SK-N-SH (cell line): Measurements from ENCODE around the gene TFCP2L1. TPM values are rescaled to one million over a fixed set of nuclear protein-coding genes. Genes with fewer than 3 reads are reported as not detected.

Source experiments
- CTCF ChIA-PET: fragments of 300-600, 350-600 bp; formaldehyde crosslinking; extraction: SDS; loops from one replicate; lab custom pipeline; 2021; lab: Yijun Ruan, JAX
- POLR2A ChIA-PET: fragments of 350-600 bp; sonication (Branson Sonifier 250); formaldehyde crosslinking; extraction: SDS; loops from one replicate; lab custom pipeline; 2020; ENCODE audit warnings: antibody characterized with exemption, inconsistent platforms; lab: Yijun Ruan, JAX
- DNase-seq: peaks from one replicate; pipeline ENCODE4 v3.0.0; 2012
- H2AFZ ChIP-seq: fragments of 200-600 bp; sonication (generic); 2 replicates; pipeline ENCODE4 v1.8.1; 2016; ENCODE audit warnings: antibody characterized with exemption, mild to moderate bottlenecking, low read depth
- H3F3A ChIP-seq: fragments of 200-600 bp; sonication (generic); replicated peaks from 2 replicates; pipeline ENCODE3; 2016; ENCODE audit warnings: antibody characterized with exemption, mild to moderate bottlenecking; ENCODE audit not compliant: insufficient read depth
- H3K27ac ChIP-seq, 2 experiments: fragments of 200-500 bp in 1 of 2; fragments of 200-600 bp in 1 of 2; sonication (Bioruptor generic) in 1 of 2; sonication (generic), shearing (Covaris generic) in 1 of 2; 2 replicates each; pipeline versions ENCODE4 v1.5.1 to v1.6.1; 2014 to 2016; ENCODE audit warnings: low read depth in 2 of 2, inconsistent platforms in 1 of 2, low read length in 1 of 2, mild to moderate bottlenecking in 1 of 2, mixed read lengths in 1 of 2
- H3K27me3 ChIP-seq: fragments of 200-600 bp; sonication (generic), shearing (Covaris generic); 2 replicates; pipeline ENCODE4 v1.6.1; 2016; ENCODE audit warnings: mixed run types; ENCODE audit not compliant: insufficient read depth
- H3K36me3 ChIP-seq, 2 experiments: fragments of 200-500 bp in 1 of 2; fragments of 200-600 bp in 1 of 2; sonication (Bioruptor generic) in 1 of 2; sonication (generic) in 1 of 2; replicated peaks in 1 of 2; 2 replicates each; pipeline versions ENCODE3 to v1.5.1; 2014 to 2016; ENCODE audit warnings: low read length in 1 of 2, mild to moderate bottlenecking in 1 of 2; ENCODE audit not compliant: insufficient read depth in 2 of 2, control insufficient read depth in 1 of 2
- H3K4me1 ChIP-seq, 2 experiments: fragments of 200-500 bp in 1 of 2; fragments of 200-600 bp in 1 of 2; sonication (Bioruptor generic) in 1 of 2; sonication (generic), shearing (Covaris generic) in 1 of 2; 2 replicates each; pipeline versions ENCODE4 v1.5.1 to v1.6.1; 2014 to 2016; ENCODE audit warnings: low read depth in 1 of 2, low read length in 1 of 2, mixed run types in 1 of 2; ENCODE audit not compliant: insufficient read depth in 2 of 2, control insufficient read depth in 1 of 2
- H3K4me2 ChIP-seq: fragments of 200-600 bp; sonication (generic), shearing (Covaris generic); 2 replicates; pipeline ENCODE4 v1.6.1; 2017; ENCODE audit warnings: mixed run types
- H3K4me3 ChIP-seq, 2 experiments: fragments of 200-500 bp in 1 of 2; fragments of 200-600 bp in 1 of 2; sonication (Bioruptor generic) in 1 of 2; sonication (generic), shearing (Covaris generic) in 1 of 2; 2 replicates each; pipeline versions ENCODE4 v1.5.1 to v1.8.1; 2014 to 2016; ENCODE audit warnings: low read depth in 2 of 2, inconsistent platforms in 1 of 2, low read length in 1 of 2, mild to moderate bottlenecking in 1 of 2, mixed read lengths in 1 of 2, moderate library complexity in 1 of 2
- H3K79me2 ChIP-seq: fragments of 200-600 bp; sonication (generic); 2 replicates; pipeline ENCODE4 v1.8.1; 2017; ENCODE audit warnings: mild to moderate bottlenecking; ENCODE audit not compliant: insufficient read depth
- H3K9ac ChIP-seq: fragments of 200-600 bp; sonication (generic); 2 replicates; pipeline ENCODE4 v1.6.1; 2017; ENCODE audit warnings: mixed run types
- H3K9me2 ChIP-seq: fragments of 200-600 bp; sonication (generic); 2 replicates; pipeline ENCODE4 v1.6.1; 2017; ENCODE audit warnings: mixed run types
- H3K9me3 ChIP-seq: fragments of 200-600 bp; sonication (generic); 2 replicates; pipeline ENCODE4 v1.6.1; 2017; ENCODE audit warnings: mixed run types, mild to moderate bottlenecking, moderate library complexity
- H4K20me1 ChIP-seq: fragments of 200-600 bp; sonication (generic); 2 replicates; pipeline ENCODE4 v1.6.1; 2017; ENCODE audit warnings: mild to moderate bottlenecking, mixed run types; ENCODE audit not compliant: insufficient read depth
- CHD2 ChIP-seq: fragments of 150-350 bp; IDR thresholded peaks from 2 replicates; pipeline ENCODE4 v1.6.1; 2018; ENCODE audit warnings: low read length; ENCODE audit not compliant: partially characterized antibody
- ELF1 ChIP-seq: IDR thresholded peaks from 2 replicates; pipeline ENCODE4 v1.4.0; 2012
- EP300 ChIP-seq, 2 experiments: IDR thresholded peaks; 2 replicates each; pipeline versions ENCODE4 v1.4.0 to v1.6.1; 2012; ENCODE audit warnings: borderline replicate concordance in 1 of 2, low read depth in 1 of 2, low read length in 1 of 2
- FOSL2 ChIP-seq: IDR thresholded peaks from 2 replicates; pipeline ENCODE4 v1.4.0; 2012; ENCODE audit warnings: low read depth, mild to moderate bottlenecking, moderate library complexity, borderline replicate concordance
- FOXJ3 ChIP-seq: sonication (generic); formaldehyde crosslinking; IDR thresholded peaks from 2 replicates; pipeline ENCODE4 v1.5.1; 2020; ENCODE audit warnings: mild to moderate bottlenecking, missing genetic modification reagents
- GABPA ChIP-seq: IDR thresholded peaks from 2 replicates; pipeline ENCODE4 v1.4.0; 2012; ENCODE audit warnings: low read depth, mild to moderate bottlenecking
- GATA2 ChIP-seq: sonication (generic); formaldehyde crosslinking; IDR thresholded peaks from 2 replicates; pipeline ENCODE4 v1.5.0; 2020; ENCODE audit warnings: mild to moderate bottlenecking, missing genetic modification reagents
- JUND ChIP-seq: IDR thresholded peaks from 2 replicates; pipeline ENCODE4 v1.4.0; 2012
- MEF2A ChIP-seq: IDR thresholded peaks from 2 replicates; pipeline ENCODE4 v1.4.0; 2012; ENCODE audit warnings: low read depth, borderline replicate concordance
- NFIC ChIP-seq: IDR thresholded peaks from 2 replicates; pipeline ENCODE4 v1.4.0; 2012; ENCODE audit warnings: borderline replicate concordance
- NRF1 ChIP-seq: IDR thresholded peaks from 2 replicates; pipeline ENCODE4 v1.6.1; 2012; ENCODE audit warnings: low read depth, mild to moderate bottlenecking, low read length
- RCOR1 ChIP-seq: fragments of 150-350 bp; IDR thresholded peaks from 2 replicates; pipeline ENCODE4 v1.6.1; 2017; ENCODE audit warnings: antibody characterized with exemption, low read length
- RFX5 ChIP-seq: IDR thresholded peaks from 2 replicates; pipeline ENCODE4 v1.6.1; 2012; ENCODE audit warnings: mild to moderate bottlenecking, improper control_type of control experiment, low read length
- RXRA ChIP-seq: IDR thresholded peaks from 2 replicates; pipeline ENCODE4 v1.4.0; 2012; ENCODE audit warnings: low read depth, mild to moderate bottlenecking, borderline replicate concordance
- SIN3A ChIP-seq: IDR thresholded peaks from 2 replicates; pipeline ENCODE4 v1.6.1; 2012; ENCODE audit warnings: low read depth, mild to moderate bottlenecking, low read length, moderate library complexity, borderline replicate concordance
- TEAD4 ChIP-seq: IDR thresholded peaks from 2 replicates; pipeline ENCODE4 v1.4.0; 2012; ENCODE audit warnings: mild to moderate bottlenecking, borderline replicate concordance; ENCODE audit not compliant: insufficient read depth
- WGBS: methylation state at CpG from one replicate; pipeline ENCODE4 v1.1.6; 2017; ENCODE audit warnings: low lambda C conversion rate; 5-methylcytosine and 5-hydroxymethylcytosine counted together
- polyA plus RNA-seq, 3 experiments: library from polyadenylated mRNA; depleted of rRNA; stranded (reverse); fragments of >200 nt; gene quantifications; 2 replicates each; pipeline ENCODE4 v1.2.3, GENCODE V29; 2012
- TF ChIP-seq, protein P1 (sequence below): IDR thresholded peaks from 2 replicates; pipeline ENCODE4; 2012
- TF ChIP-seq, protein P2 (sequence below): IDR thresholded peaks from 2 replicates; pipeline ENCODE4 v1.6.1; 2012; ENCODE audit warnings: mild to moderate bottlenecking, low read depth, low read length, moderate library complexity
- TF ChIP-seq, protein P3 (sequence below): fragments of 150-350 bp; IDR thresholded peaks from 2 replicates; pipeline ENCODE4 v1.6.1; 2016; ENCODE audit warnings: mild to moderate bottlenecking, low read depth, low read length
- TF ChIP-seq, protein P4 (sequence below): IDR thresholded peaks from 2 replicates; pipeline ENCODE4 v1.4.0; 2012; ENCODE audit warnings: low read depth, borderline replicate concordance
- TF ChIP-seq, protein P5 (sequence below): fragments of 150-350 bp; IDR thresholded peaks from 2 replicates; pipeline ENCODE4 v1.6.1; 2017; ENCODE audit warnings: antibody characterized with exemption, low read length, low read depth, borderline replicate concordance

Gene TFCP2L1
- polyA plus RNA-seq, 1 of the 3 experiments (the other 2 are of a cell fraction), result not detected

DNA sequence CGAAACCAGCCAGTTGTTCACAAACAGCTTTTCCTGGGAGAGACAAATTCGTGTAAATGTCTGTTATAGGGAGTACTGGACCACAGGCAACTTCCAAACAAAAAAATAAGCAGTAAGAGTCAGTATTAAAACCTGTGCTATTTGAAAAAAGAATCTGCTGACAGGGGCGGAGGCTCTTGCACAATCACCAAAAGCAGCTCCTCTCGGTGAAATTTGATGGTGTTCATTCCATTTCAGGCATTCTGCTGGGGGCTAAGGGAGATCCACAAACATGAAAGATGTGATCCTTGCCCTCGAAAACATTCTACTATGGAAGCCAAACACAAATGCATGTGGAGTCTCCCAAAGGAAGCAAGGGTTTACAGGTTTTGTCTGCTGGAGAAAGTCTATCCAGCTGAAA is 45.0 kb downstream of the TFCP2L1 start (continued):
- TF ChIP-seq, protein P1, sequence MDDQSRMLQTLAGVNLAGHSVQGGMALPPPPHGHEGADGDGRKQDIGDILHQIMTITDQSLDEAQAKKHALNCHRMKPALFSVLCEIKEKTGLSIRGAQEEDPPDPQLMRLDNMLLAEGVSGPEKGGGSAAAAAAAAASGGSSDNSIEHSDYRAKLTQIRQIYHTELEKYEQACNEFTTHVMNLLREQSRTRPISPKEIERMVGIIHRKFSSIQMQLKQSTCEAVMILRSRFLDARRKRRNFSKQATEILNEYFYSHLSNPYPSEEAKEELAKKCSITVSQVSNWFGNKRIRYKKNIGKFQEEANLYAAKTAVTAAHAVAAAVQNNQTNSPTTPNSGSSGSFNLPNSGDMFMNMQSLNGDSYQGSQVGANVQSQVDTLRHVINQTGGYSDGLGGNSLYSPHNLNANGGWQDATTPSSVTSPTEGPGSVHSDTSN, result no peak
- TF ChIP-seq RFX5 (no peak), SIN3A (no peak), MEF2A (no peak), TEAD4 (no peak)

DNA sequence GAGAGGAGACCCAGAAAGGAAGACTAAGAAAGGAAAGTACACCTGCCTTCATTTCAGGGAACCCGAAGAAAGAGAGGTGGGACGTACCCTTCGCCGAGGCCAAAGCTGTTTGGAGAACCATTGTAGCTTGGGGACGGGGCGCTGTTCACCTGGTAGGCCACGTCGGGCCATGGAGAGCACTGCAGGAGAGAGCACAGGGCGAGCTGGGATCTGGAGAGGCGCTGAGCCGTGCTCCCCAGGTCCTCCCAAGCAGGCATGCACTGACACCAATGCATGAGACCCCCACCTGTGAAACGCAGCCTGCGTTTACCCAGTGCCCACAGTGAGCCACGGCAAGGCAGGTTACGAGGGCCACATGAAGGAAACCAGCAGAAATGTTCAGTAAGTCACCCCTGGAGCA is 45.5 kb downstream of the TFCP2L1 start:
- DNase-seq, result no peak
- Histone ChIP-seq H3K27me3 (peaks cover 19% of the 10 kb centered on the region; the same call in 1 of the 2 replicates), H3F3A (no peaks in the 10 kb centered on the region), H3K36me3 (no peaks in the 10 kb centered on the region), H3K27ac (no peak overlapping the region), H3K4me3 (no peak overlapping the region), H4K20me1 (no peaks in the 10 kb centered on the region), H3K9me3 (no peaks in the 10 kb centered on the region), H3K4me2 (no peak overlapping the region), H3K79me2 (no peaks in the 10 kb centered on the region), H3K4me1 (peaks cover 0 to 10% of the 10 kb centered on the region in 2 experiments; a peak in 1 of 4 replicates), H3K9ac (no peak overlapping the region), H3K9me2 (no peaks in the 10 kb centered on the region), H2AFZ (no peak overlapping the region)
- 77% methylated on average over 10 of the region's 15 CpGs for WGBS
- ChIA-PET POLR2A (no interaction called here), CTCF (interaction anchor here (2.0 kb wide), 1 partner anchor 117 kb away, joined by 6 read pairs; no protein-coding TSS in a partner anchor)
- TF ChIP-seq GATA2 (CRISPR knock-in tag) (no peak), RCOR1 (no peak), GABPA (no peak), FOSL2 (no peak), NRF1 (no peak), ELF1 (no peak), FOXJ3 (CRISPR knock-in tag) (no peak), EP300 (IDR thresholded peaks at IDR 0.05; ENCODE audit: borderline replicate concordance in 1 of 2, low read depth in 1 of 2, low read length in 1 of 2) (no peak), CHD2 (no peak), RXRA (no peak), TEAD4 (no peak), NFIC (no peak), JUND (no peak), RFX5 (no peak)
- TF ChIP-seq, protein P2, sequence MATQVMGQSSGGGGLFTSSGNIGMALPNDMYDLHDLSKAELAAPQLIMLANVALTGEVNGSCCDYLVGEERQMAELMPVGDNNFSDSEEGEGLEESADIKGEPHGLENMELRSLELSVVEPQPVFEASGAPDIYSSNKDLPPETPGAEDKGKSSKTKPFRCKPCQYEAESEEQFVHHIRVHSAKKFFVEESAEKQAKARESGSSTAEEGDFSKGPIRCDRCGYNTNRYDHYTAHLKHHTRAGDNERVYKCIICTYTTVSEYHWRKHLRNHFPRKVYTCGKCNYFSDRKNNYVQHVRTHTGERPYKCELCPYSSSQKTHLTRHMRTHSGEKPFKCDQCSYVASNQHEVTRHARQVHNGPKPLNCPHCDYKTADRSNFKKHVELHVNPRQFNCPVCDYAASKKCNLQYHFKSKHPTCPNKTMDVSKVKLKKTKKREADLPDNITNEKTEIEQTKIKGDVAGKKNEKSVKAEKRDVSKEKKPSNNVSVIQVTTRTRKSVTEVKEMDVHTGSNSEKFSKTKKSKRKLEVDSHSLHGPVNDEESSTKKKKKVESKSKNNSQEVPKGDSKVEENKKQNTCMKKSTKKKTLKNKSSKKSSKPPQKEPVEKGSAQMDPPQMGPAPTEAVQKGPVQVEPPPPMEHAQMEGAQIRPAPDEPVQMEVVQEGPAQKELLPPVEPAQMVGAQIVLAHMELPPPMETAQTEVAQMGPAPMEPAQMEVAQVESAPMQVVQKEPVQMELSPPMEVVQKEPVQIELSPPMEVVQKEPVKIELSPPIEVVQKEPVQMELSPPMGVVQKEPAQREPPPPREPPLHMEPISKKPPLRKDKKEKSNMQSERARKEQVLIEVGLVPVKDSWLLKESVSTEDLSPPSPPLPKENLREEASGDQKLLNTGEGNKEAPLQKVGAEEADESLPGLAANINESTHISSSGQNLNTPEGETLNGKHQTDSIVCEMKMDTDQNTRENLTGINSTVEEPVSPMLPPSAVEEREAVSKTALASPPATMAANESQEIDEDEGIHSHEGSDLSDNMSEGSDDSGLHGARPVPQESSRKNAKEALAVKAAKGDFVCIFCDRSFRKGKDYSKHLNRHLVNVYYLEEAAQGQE, result no peak
- TF ChIP-seq, protein P3, sequence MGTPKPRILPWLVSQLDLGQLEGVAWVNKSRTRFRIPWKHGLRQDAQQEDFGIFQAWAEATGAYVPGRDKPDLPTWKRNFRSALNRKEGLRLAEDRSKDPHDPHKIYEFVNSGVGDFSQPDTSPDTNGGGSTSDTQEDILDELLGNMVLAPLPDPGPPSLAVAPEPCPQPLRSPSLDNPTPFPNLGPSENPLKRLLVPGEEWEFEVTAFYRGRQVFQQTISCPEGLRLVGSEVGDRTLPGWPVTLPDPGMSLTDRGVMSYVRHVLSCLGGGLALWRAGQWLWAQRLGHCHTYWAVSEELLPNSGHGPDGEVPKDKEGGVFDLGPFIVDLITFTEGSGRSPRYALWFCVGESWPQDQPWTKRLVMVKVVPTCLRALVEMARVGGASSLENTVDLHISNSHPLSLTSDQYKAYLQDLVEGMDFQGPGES, result no peak
- TF ChIP-seq, protein P4, sequence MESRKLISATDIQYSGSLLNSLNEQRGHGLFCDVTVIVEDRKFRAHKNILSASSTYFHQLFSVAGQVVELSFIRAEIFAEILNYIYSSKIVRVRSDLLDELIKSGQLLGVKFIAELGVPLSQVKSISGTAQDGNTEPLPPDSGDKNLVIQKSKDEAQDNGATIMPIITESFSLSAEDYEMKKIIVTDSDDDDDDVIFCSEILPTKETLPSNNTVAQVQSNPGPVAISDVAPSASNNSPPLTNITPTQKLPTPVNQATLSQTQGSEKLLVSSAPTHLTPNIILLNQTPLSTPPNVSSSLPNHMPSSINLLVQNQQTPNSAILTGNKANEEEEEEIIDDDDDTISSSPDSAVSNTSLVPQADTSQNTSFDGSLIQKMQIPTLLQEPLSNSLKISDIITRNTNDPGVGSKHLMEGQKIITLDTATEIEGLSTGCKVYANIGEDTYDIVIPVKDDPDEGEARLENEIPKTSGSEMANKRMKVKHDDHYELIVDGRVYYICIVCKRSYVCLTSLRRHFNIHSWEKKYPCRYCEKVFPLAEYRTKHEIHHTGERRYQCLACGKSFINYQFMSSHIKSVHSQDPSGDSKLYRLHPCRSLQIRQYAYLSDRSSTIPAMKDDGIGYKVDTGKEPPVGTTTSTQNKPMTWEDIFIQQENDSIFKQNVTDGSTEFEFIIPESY, result no peak
- TF ChIP-seq, protein P5, sequence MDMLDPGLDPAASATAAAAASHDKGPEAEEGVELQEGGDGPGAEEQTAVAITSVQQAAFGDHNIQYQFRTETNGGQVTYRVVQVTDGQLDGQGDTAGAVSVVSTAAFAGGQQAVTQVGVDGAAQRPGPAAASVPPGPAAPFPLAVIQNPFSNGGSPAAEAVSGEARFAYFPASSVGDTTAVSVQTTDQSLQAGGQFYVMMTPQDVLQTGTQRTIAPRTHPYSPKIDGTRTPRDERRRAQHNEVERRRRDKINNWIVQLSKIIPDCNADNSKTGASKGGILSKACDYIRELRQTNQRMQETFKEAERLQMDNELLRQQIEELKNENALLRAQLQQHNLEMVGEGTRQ, result no peak
- TF ChIP-seq, protein P1, result no peak
